HepG2 (cell line): Measurements from ENCODE around the gene LGALS3. TPM values are rescaled to one million over a fixed set of nuclear protein-coding genes. Genes with fewer than 3 reads are reported as not detected.

Experiments used
- ATAC-seq: fragments of 200-7000 bp; cut with Tn5 transposase; 3 replicates; pipeline ENCODE4 v1.9.1; 2020; ENCODE audit warnings: mild to moderate bottlenecking, moderate library complexity
- BruUV-seq: library from RNA; stranded (reverse); fragments of 400-500 nt; replicated peaks from 2 replicates; lab custom pipeline; 2021; lab: Mats Ljungman, UMichigan
- CTCF ChIA-PET: fragments of 300-600 bp; formaldehyde crosslinking; extraction: SDS; loops from one replicate; lab custom pipeline; 2021; ENCODE audit warnings: low total read pairs, inconsistent platforms, low intra/inter-chr PET ratio; lab: Yijun Ruan, JAX
- POLR2A ChIA-PET: fragments of 350-600 bp; sonication (Branson Sonifier 250); formaldehyde crosslinking; loops from one replicate; lab custom pipeline; 2020; ENCODE audit warnings: antibody characterized with exemption, inconsistent platforms; lab: Yijun Ruan, JAX
- DNase-seq: peaks from one replicate; pipeline ENCODE4 v3.0.0-alpha.2; 2015; ENCODE audit warnings: low spot score
- FAIRE-seq: peaks from 3 replicates; lab custom pipeline; 2011; peaks lifted over from hg19 to GRCh38; lab: Jason Lieb, UNC
- H2AFZ ChIP-seq: one replicate; pipeline ENCODE4 v1.6.1; 2011; ENCODE audit warnings: low read length, inconsistent platforms
- H3K27ac ChIP-seq: fragments of 300-600 bp; 3 replicates; pipeline ENCODE4 v1.8.0; 2011; ENCODE audit warnings: mixed run types, mild to moderate bottlenecking, mixed read lengths, low read length, inconsistent platforms; ENCODE audit not compliant: insufficient read depth; ENCODE audit errors: extremely low read length
- H3K27me3 ChIP-seq, 2 experiments: fragments of 200-600 bp in 1 of 2; 2 replicates in 1 of 2; 3 replicates in 1 of 2; pipeline versions ENCODE4 v1.6.0 to v1.8.0; 2011; ENCODE audit warnings: low read length in 2 of 2, mild to moderate bottlenecking in 2 of 2, moderate library complexity in 2 of 2, inconsistent platforms in 1 of 2; ENCODE audit not compliant: insufficient read depth in 2 of 2, control insufficient read depth in 1 of 2
- H3K36me3 ChIP-seq, 2 experiments: fragments of 200-600 bp in 1 of 2; replicated peaks in 1 of 2; 2 replicates in 1 of 2; 3 replicates in 1 of 2; pipeline versions ENCODE4 v1.5.1 to v1.8.0; 2011; ENCODE audit warnings: low read length in 2 of 2, inconsistent platforms in 1 of 2; ENCODE audit not compliant: insufficient read depth in 2 of 2, control insufficient read depth in 1 of 2
- H3K4me1 ChIP-seq: 2 replicates; pipeline ENCODE4 v1.5.1; 2012; ENCODE audit warnings: low read length, inconsistent platforms; ENCODE audit not compliant: insufficient read depth
- H3K4me2 ChIP-seq: 2 replicates; pipeline ENCODE4 v1.6.0; 2011; ENCODE audit warnings: low read depth, low read length, inconsistent platforms
- H3K4me3 ChIP-seq, 3 experiments: fragments of 200-600 bp in 1 of 3; sonication (generic), shearing (Covaris generic) in 1 of 3; replicated peaks in 1 of 3; 2 replicates each; pipeline ENCODE4 v1.5.1; 2011 to 2016; ENCODE audit warnings: low read length in 3 of 3, inconsistent platforms in 2 of 3, low read depth in 2 of 3, mild to moderate bottlenecking in 2 of 3, control low read depth in 1 of 3, mixed read lengths in 1 of 3; ENCODE audit not compliant: insufficient read depth in 1 of 3
- H3K79me2 ChIP-seq: one replicate; pipeline ENCODE4 v1.6.1; 2011; ENCODE audit warnings: low read length, inconsistent platforms; ENCODE audit not compliant: insufficient read depth
- H3K9ac ChIP-seq: 2 replicates; pipeline ENCODE4 v1.6.0; 2011; ENCODE audit warnings: mild to moderate bottlenecking, low read depth, low read length, inconsistent platforms; ENCODE audit not compliant: insufficient read depth
- H3K9me3 ChIP-seq: 2 replicates; pipeline ENCODE4 v1.5.1; 2012; ENCODE audit warnings: mild to moderate bottlenecking, low read length
- H4K20me1 ChIP-seq: 2 replicates; pipeline ENCODE4 v1.6.0; 2011; ENCODE audit warnings: inconsistent platforms, mild to moderate bottlenecking, low read length, moderate library complexity; ENCODE audit not compliant: insufficient read depth
- HNF4G ChIP-seq, 2 experiments: sonication (generic) in 1 of 2; formaldehyde crosslinking in 1 of 2; IDR thresholded peaks; 2 replicates each; pipeline versions ENCODE4 v1.4.0 to v1.6.1; 2011 to 2020; ENCODE audit warnings: borderline replicate concordance in 2 of 2, low read depth in 2 of 2, mild to moderate bottlenecking in 2 of 2, low read length in 1 of 2, missing genetic modification reagents in 1 of 2, moderate library complexity in 1 of 2
- IRF2 ChIP-seq: IDR thresholded peaks from 2 replicates; pipeline ENCODE4 v1.6.1; 2018; ENCODE audit warnings: missing genetic modification reagents, missing compliant biosample characterization
- ZKSCAN1 ChIP-seq: fragments of 150-350 bp; IDR thresholded peaks from 2 replicates; pipeline ENCODE4 v1.6.1; 2014; ENCODE audit warnings: low read length
- ZNF143 ChIP-seq: sonication (generic); formaldehyde crosslinking; IDR thresholded peaks from 2 replicates; pipeline ENCODE4 v1.4.0; 2020; ENCODE audit warnings: missing genetic modification reagents
- ZNF33B ChIP-seq: sonication (generic); formaldehyde crosslinking; IDR thresholded peaks from 2 replicates; pipeline ENCODE4 v1.5.1; 2020; ENCODE audit warnings: mild to moderate bottlenecking, missing genetic modification reagents
- ZNF713 ChIP-seq: sonication (generic); formaldehyde crosslinking; IDR thresholded peaks from 2 replicates; pipeline ENCODE4 v1.4.0; 2020; ENCODE audit warnings: mild to moderate bottlenecking, missing genetic modification reagents
- ZNF724P ChIP-seq: sonication (generic); formaldehyde crosslinking; IDR thresholded peaks from 2 replicates; pipeline ENCODE4 v1.8.0; 2022; ENCODE audit warnings: missing genetic modification reagents, borderline replicate concordance
- ZNF891 ChIP-seq: sonication (generic); formaldehyde crosslinking; IDR thresholded peaks from 2 replicates; pipeline ENCODE4 v1.5.0; 2020; ENCODE audit warnings: mild to moderate bottlenecking, missing genetic modification reagents
- WGBS: methylation state at CpG from one replicate; pipeline ENCODE4 v1.1.6; 2017; ENCODE audit warnings: low lambda C conversion rate; 5-methylcytosine and 5-hydroxymethylcytosine counted together
- in situ Hi-C: cut with HindIII; loops from 2 replicates; pipeline ENCODE4 v1.10.0; 2017; ENCODE audit warnings: low pct_unique_long_range_greater_than_20kb; ENCODE audit not compliant: extremely low pct_ligation_motif_present
- intact Hi-C: fragments of 100-400 bp; cut with micrococcal nuclease; formaldehyde crosslinking; loops from one replicate; pipeline ENCODE4 v1.10.0; 2022; ENCODE audit not compliant: unreplicated experiment
- polyA plus RNA-seq, 8 experiments: library from polyadenylated mRNA; depleted of rRNA in 3 of 8; stranded (reverse) in 7 of 8; unstranded in 1 of 8; fragments of >200 nt; fragmentation: Illumina TruSeq in 4 of 8; extraction: Trizol in 4 of 8; gene quantifications; 2 replicates each; pipeline versions ENCODE4 v1.2.1 to v1.2.3, GENCODE V29; 2011 to 2016; ENCODE audit warnings: low read depth in 4 of 8, missing spikeins in 1 of 8, mixed read lengths in 1 of 8; ENCODE audit not compliant: insufficient read depth in 1 of 8
- total RNA-seq, 5 experiments: library from RNA; depleted of rRNA; stranded (reverse); fragments of >200 nt; fragmentation: Illumina TruSeq; extraction: Trizol; gene quantifications; 2 replicates each; pipeline ENCODE4 v1.2.3, GENCODE V29; 2016; ENCODE audit warnings: low read depth in 1 of 5
- TF ChIP-seq, protein P1 (sequence below): sonication (generic); formaldehyde crosslinking; IDR thresholded peaks from 2 replicates; pipeline ENCODE4 v1.5.0; 2020; ENCODE audit warnings: mild to moderate bottlenecking, missing genetic modification reagents, borderline replicate concordance

Gene LGALS3
- total and polyA plus RNA-seq, 2 of the 13 experiments (the other 11 are each of a cell fraction or from before 2014, with no cell fraction given), result 5.0 to 97.4 TPM

DNA sequence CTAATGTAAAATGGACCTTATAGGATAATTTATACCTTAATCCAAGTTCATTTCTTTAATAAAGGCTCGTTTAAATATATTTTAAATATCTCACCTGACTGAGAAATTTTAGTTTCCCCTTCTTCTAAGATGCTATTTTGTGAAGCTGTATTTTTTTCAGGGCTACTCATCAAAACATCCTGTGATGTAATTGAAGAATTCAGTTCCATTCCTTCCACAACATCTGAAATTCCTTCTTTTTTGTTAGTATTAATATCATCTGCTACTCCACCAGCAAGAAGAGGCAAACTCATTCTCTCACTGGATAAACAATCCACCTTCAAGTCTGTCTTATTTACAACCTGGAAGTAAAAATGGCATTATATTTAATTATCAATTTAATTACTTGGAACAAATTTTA lies 22.5 kb downstream of the LGALS3 start:
- no peaks in the 10 kb centered on the region for H3K4me1 ChIP-seq
- no peak for ATAC-seq
- TF ChIP-seq HNF4G (IDR thresholded peaks at IDR 0.05; ENCODE audit: borderline replicate concordance, low read depth, low read length), result no peak
- TF ChIP-seq HNF4G (CRISPR knock-in tag; IDR thresholded peaks at IDR 0.05; ENCODE audit: borderline replicate concordance, low read depth), result no peak
- TF ChIP-seq, protein P1, sequence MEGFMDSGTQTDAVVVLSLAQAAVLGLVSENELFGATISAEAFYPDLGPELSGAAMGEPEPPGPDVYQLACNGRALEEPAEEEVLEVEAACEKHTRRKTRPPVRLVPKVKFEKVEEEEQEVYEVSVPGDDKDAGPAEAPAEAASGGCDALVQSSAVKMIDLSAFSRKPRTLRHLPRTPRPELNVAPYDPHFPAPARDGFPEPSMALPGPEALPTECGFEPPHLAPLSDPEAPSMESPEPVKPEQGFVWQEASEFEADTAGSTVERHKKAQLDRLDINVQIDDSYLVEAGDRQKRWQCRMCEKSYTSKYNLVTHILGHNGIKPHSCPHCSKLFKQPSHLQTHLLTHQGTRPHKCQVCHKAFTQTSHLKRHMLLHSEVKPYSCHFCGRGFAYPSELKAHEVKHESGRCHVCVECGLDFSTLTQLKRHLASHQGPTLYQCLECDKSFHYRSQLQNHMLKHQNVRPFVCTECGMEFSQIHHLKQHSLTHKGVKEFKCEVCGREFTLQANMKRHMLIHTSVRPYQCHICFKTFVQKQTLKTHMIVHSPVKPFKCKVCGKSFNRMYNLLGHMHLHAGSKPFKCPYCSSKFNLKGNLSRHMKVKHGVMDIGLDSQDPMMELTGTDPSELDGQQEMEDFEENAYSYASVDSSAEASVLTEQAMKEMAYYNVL, result no peak
- TF ChIP-seq ZKSCAN1, result no peak
- no peak for TF ChIP-seq ZNF143 (CRISPR knock-in tag)
- no peak for TF ChIP-seq ZNF891 (CRISPR knock-in tag)
- no peak for TF ChIP-seq ZNF724P (CRISPR knock-in tag)
- TF ChIP-seq IRF2 (CRISPR knock-in tag), result no peak
- TF ChIP-seq ZNF33B (CRISPR knock-in tag), result no peak
- TF ChIP-seq ZNF713 (CRISPR knock-in tag), result no peak
- intact Hi-C loops (no loop called here), in situ Hi-C loops (no loop called here)
- no peak for FAIRE-seq
- no peak overlapping the region for H3K4me2 ChIP-seq
- CTCF ChIA-PET, result no interaction called here
- no peak overlapping the region for H3K4me3 ChIP-seq
- no peak overlapping the region for H3K9ac ChIP-seq
- peaks cover 1 to 63% of the 10 kb centered on the region in 2 experiments for H3K36me3 ChIP-seq
- POLR2A ChIA-PET, result no interaction called here
- no peaks in the 10 kb centered on the region for H4K20me1 ChIP-seq
- WGBS, result 92% methylated on average over 1 of the region's 1 CpG
- no peaks in the 10 kb centered on the region for H3K79me2 ChIP-seq
- no peak overlapping the region for H2AFZ ChIP-seq
- H3K9me3 ChIP-seq, result no peaks in the 10 kb centered on the region
- no peak overlapping the region for H3K27ac ChIP-seq
- DNase-seq, result no peak
- H3K27me3 ChIP-seq, result no peaks in the 10 kb centered on the region
- BruUV-seq, result no TSS peak
